Measurements from ENCODE around the gene SH3PXD2A.

- TF ChIP-seq POLR2A (IDR thresholded peaks at IDR 0.05; ENCODE audit: low read length) (no peak), GATA1 (IDR thresholded peaks at IDR 0.05; ENCODE audit: low read depth, low read length) (no peak)
These were observed 164.1 kb downstream of the SH3PXD2A start for GRCh38 chr10:103691267-103691666.
